GM19025 (cell line): ENCODE measurements around the gene PLPP2.

Experiments
- ATAC-seq: cut with Tn5 transposase; IDR thresholded peaks from one replicate; pipeline ENCODE4 v1.9.1; 2021; ENCODE audit warnings: mild to moderate bottlenecking, low read depth, moderate library complexity; ENCODE audit not compliant: unreplicated experiment

Gene PLPP2

DNA sequence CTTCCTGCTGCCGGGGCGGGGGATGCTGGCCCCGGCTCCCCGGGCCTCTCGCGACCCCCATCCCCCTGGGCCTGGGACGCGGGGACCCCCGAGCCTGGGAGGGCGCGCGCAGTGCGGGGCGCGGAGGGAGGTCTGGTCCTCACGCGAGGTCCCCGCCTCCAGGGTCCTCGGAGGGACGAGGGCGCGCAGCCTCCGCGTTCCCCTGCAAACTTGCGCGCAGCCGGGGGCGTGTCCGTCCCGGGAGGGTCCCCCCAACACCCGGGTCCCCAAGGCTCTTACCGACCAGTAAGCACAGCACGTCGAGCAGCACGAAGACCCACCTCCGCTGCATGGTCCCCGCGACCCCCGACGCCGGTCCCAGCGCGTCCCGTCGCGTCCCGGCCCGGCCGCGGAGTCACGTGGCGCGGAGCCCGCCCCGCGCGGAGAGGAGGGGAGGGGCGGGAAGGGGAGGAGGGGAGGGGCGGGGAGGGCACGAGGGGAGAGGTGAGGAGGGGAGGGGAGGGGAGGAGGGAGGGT is at the start of gene PLPP2:
PLPP2 (minus strand) TSS at position 398 of the 516 bp plus-strand sequence; CDS start at position 331, 67 bp downstream.
- no peak for ATAC-seq

DNA sequence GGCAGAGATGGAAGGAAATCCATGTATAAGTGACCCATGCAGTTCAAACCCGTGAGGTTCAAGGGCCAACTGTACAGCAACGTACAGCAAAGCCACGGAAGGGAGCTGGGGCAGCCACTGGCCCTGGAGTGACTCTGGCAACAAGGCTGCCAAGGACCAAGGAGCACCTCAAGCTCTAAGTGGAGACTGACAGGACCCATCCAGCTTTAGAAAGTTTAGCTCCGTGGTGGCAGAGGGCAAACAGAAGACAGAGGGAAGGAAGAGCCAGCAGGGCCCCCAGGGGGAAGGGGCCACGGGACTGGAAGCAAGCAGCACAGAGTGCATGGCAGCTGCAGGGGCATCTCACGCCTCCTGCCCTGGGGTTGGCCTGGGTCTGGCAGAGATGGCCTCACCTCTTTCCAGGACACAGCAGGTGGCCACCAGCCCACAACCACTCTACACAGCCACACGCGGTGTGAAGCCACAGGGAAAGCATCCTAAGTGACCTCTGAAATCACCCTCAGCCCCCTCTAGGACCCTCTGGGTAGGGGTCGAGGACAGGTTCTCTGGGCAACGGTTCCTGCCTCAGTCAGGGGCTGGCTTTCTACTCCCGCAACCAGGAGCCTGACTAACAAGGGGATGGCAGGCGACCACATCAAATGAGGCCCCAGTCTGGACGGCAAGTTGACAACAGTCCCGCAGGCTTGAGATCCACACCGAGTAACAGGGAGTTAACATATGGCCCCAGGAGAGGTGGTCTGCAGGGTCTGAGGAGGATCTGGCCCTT is 49.6 kb upstream of the PLPP2 start:
- ATAC-seq, result no peak

DNA sequence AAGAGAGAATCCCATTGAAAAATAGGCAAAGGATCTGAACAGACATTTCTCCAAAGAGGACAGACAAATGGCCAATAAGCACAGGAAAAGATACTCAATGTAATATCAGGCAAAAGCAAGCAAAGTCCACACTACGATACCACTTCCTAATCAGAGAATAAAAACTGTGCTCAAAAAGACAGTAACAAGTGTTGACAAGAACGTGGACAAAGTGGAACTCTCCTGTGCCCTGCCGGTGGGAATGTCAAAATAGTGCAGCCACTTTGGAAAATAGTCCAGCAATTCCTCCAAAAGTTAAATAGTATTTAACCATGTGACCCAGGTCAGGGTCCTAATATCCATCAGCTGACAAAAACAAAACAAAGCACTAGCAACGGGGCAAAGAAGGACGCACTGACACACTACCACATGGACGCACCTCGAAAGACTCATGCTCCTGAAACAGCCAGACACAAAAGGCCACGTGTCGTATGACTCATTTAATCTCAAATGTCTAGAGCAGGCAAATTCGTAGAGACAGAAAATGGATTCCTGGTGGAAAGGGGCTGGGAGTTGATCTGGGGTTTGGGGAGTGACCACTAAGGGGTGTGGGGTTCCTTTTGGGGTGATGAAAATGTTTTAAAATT is 48.2 kb upstream of the PLPP2 start:
- no peak for ATAC-seq

DNA sequence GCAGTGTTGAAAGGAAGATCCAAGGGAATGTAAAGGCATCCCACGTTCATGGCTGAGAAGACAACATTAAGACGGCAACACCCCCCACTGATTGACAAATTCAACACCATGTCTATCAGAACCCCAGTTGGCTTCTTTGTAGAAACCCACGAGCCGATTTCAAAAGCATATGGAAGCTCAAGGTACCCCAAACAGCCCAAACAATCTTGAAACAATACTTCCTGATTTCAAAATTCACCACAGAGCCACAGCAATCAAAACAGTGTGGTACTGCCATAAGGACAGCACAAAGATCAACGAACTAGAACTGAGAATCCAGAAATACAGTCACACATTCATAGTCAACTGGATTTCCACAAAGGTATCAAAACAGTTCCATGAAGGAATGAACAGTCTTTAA is 47.2 kb upstream of the PLPP2 start:
- no peak for ATAC-seq

DNA sequence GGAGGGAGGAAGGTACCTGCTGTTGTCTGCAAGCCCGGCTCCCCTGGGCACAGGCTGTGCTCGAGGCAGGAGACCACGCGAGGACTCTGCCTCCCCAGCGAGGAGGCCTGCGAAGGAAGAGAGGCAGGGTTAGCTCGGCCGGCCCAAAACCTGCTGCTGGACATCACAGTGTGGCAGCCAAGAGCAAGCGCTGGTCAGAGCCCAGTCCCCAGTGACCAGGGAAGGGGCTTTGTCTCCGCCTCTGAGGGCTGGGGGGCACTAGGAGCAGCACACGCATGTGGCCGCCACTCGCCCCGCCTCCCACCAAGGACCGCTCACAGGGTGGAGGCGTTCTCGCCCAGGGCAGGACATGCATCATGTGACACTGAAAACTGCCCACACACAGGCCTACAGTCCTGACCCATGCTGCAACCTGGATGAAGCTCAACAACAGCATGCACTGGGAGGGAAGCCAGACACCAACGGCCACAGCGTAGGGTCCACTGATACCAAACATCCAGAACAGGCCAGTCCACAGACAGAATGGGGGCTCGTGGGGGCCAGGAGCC is 44.9 kb upstream of the PLPP2 start:
- no peak for ATAC-seq

DNA sequence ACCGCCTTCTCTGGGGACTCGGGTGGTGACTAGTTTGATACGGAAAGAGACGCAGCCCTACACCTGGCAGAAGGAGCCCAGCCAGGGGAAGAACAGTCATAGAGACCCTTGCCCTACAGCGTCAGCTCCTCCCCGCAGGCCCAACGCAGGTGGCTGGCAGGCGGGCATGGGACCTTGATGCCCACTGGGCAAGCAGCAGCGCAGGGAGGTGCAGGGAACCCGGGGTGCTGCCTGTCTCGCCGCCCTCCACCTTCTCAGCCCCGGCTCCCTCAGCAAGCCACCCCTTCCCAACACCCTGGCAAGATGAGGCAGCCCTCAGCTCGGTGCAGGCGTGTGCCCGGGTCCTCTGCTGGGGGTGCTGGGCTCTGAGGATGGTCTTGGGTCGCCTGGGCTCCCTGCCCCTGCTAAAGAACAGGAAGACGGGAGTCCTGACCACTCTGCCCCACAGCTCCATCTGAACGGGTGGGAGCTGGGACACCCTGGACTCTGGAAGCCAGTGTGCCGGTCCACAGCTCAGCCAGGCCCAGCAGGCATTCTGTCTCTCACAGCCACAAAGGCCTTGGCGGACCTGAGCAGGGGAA is 44.4 kb upstream of the PLPP2 start:
- ATAC-seq, result no peak

DNA sequence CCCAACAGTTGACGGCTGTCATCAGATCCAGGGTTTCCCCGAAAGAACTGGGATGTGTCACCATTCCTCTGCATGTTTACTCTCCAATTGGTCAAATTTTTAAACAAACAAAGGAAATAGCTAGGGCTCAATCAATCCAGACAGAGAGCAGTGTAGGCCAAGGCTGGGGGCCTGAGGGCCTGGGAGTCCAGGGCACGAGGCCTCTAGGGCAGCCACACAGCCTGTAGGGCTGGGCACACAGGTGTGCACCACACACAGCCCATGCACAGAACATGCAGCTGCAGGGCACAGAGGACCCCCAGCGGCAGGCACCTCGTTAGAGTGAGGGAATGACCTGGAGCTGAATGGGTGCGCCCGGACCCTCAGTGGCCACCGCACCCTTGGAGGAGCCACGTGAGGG is 43.9 kb upstream of the PLPP2 start:
- ATAC-seq, result no peak

DNA sequence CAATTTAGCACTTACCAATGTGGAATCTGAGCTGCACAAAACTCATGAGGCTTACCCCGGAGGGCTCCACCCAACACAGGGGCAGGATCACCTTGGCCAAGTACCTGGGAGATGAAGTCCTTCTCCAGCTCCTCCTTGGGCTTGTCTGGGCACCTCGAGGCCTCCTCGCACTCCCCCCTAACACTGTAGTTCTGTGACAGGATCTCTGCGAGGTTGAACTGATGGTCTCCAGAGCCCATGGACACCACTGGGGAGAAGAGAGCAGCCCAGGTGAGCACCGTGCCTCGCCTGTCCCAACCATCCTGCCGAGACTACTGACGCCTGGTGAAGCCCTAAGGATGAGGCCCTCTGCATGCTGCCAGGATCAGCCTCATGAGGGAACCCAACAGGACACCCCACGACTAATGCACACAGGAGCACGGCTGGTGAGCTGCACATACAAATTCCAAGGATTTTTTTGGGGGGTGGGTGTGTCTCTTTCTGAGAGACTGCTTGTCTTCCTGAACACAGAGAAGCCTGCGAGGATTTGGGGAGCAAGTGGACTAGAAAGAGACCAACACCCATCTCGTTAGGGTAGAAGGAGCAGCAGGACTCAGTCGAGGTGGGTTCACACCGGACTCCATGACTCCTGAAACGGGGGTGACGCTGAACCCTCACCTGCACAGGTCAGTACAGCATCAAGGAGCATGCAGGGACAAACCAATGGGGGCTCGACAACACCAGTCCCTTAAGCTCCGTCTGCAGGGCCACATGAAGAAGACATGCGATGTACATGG is 43.3 kb upstream of the PLPP2 start:
- ATAC-seq, result no peak

DNA sequence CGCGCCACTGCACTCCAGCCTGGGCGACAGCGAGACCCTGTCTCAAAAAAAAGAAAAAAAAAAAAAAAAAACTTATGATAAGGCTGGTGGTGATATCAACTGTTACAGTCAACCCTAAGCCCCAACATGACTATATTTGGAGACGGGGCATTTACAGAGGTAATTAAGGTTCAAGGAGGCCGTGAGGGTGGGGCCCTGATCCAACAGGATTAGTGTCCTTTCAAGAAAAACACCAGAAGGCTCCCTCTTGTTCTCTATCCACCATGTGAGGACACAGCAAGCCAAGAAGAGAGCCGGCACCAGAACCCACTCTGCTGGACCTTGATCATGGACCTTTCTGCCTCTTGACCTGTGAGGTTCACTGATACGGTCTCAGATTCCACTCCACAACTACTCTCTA is 39.3 kb upstream of the PLPP2 start:
- ATAC-seq, result no peak

DNA sequence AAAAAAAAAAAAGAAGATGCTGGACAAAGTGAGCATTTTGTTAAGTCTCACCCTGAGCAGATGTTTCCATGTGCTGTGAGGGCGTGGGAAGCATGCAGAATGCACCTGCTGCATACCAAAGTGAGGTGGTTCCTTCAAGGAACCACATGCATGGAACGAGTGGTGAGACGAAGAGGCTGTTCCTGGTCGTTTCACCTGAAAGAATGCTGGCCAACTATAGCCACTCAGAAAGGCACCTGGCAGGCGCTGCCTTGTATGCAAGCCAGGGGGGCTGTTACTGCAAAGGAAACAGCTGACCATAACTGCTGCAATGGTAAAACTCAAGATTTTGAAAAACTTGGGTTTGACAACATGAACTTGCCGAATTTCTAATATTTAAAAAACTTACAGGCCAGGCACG is 38.7 kb upstream of the PLPP2 start:
- no peak for ATAC-seq

DNA sequence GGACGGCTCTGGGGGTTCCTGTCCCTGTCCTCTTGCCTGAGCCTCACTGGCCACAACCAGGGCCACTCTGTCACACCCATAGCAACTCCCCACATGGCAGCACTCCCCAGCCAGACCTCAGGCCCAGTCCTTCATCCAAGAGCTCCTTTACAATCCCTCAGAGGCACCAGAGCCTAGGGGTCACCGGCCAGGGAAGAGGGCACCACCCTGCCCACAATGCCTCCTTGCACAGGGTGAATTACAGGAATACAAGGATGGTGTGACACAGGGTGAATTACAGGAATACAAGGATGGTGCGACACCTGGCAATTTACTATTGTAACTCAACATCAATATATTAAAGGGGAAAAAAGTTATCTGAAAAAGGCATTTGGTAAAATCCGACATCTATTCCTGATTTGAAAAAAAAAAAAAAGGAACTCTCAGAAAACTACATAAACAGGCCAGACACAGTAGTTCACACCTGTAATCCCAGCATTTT is 36.9 kb upstream of the PLPP2 start:
- no peak for ATAC-seq

DNA sequence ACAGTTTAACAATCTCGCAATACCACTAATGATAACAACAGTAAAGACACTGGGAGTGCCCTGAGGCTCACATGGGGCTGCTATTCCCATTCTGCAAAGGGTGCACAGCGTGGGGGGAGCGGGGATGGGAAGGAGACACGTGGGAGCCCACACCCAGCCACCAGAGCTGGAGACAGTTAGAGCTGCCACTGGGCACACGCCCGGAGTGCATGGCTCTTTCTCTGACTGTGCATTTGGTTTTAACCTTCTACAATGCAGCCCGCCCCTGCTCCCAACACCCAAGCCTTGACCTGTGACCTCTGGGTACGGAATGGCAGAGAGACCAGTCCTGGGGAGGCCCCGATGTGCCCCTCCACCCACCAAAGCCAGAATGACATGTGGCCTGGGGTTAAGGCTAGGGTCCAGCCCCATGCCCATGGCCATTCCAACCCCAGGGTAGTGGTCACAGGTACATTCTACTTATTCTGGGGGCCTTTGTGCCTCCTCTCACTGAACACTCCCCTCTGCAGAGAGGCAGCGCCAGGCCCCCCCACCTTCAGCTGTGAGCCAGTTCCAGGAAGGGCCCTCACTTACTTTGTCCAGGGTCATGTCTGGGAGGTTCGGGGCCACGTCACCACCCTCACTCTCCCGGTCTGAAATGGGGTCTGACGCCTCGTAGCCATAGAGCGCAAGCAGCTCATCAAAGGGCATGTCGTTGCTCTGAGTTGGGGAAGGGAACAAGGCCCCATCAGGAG is 36.3 kb upstream of the PLPP2 start:
- ATAC-seq, result no peak

DNA sequence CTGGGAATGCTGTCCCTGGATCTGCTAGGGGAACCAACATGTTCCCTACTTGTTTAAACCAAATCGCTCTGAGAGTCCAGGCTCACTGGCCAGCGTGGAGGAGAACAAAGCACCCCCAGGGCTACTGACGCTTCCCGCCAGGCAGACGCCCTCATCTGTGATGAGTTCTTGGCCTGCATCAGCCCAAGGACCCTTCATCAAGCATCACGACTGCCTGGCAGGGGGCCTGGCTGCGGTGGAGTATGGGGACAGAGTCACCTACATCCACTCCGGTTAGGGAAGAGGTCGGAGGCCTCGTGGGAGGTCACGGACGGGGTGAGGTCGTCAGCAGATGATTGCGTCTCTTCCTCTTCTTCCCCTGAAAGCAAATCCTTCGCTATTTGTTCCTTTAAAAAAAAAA is 35.7 kb upstream of the PLPP2 start:
- no peak for ATAC-seq

DNA sequence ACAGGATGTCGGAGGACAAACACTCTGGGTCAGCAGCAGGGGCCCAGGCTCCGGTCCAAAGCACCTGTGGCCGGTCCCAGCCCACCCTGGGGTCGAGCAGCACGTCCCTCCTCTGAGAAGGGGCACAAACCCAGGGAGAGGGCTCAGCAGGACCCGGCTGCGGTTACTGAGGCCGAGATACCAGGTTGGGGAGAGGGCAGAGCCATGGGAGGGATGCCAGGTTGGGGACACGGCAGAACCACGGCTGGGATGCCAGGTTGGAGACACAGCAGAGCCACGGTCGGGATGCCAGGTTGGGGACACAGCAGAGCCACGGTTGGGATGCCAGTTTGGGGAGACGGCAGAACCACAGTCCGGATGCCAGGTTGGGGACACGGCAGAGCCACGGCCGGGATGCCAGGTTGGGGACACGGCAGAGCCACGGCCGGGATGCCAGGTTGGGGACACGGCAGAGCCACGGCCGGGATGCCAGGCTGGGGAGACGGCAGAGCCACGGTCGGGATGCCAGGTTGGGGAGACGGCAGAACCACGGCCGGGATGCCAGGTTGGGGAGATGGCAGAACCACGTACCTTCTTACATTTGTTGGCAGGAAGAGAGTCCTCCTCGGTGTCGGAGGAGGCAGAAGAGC is 34.8 kb upstream of the PLPP2 start:
- ATAC-seq, result no peak

DNA sequence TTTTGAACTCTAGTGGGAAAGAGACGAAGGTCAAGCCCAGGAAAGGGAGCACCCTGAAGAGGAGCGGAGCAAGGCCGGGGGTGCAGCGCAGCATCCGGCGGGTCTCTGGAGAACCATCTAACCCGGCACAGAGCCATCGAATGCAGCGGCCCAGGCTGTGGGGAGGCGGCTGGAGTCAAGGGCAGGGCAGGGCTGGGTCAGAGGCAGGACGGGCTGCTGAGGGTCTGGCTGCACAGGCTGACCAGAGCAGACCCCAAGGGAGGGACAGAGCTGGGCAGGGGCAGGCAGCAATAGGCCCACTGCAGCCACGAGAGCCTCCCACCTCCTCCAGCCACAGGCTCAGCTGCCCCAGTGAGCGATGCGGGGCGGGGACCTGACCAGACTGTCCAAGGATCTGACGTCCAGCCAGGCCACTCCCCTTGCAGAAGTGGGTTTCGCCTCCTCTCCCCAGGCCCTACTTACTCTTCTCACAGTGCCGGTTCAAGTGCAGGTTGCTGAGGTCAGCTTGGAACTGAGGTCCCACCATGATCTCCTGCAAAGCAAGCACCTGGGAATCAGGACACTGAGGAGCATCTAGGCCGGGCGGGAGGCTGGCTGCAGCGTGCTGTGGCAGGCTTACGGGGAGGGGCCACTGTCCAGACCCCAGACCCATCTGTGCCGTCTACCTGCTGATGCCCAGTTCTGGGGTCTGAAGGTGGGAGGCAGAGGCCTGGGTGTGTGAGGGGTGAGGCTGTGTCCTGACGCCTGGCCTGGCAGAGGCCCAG is 34.2 kb upstream of the PLPP2 start:
- no peak for ATAC-seq

DNA sequence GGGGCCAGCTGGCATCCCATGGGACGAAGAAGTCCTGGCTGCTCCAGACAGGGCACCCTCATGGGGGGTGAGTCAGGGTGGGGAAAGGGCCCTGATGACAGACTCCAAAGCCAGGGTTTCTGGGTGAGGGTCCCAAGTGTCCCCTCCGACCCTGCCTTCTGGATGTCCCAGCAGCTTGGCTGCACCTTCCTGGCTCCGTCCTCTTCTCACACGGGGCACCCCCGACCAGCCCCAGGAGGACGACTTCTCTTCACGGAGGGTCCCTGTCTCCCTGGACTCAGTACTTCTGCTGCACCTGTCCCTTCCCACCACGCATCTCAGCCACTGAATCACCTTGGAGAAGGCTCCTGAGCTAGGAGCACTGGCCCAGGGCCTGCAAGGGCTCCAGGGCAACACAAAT is 33.5 kb upstream of the PLPP2 start:
- no peak for ATAC-seq

DNA sequence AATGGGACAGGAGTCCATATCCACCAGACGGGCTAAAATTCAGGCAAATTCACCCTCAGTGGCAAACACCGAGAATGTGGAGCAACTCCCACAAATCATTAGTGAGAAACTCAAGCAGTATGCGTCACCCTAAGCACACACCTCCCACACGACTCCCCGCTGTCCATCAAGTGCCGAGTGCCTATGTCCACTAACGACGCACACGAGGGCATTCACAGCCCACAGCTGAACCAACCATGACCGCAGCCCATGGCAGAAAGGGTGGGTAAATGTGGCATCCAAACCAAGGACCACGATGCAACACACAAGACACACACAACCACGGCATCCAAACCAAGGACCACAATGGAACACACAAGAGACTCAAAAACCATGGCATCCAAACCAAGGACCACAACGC is 31.4 kb upstream of the PLPP2 start:
- ATAC-seq, result no peak

DNA sequence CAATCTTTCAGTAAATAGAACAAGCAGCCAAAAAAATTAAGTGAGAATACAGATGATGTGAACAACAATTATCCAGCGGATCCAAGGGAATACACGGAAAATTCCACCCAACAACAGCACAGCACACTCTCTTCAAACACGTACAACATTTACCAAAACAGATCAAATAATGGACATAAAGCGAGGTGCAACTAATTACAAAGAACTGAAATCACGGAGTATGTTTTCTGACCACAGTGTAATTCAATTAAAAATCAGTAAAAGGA is 27.2 kb upstream of the PLPP2 start:
- no peak for ATAC-seq
